HG02943 (cell line): ENCODE data around the gene RBL2.
"Not testable (repeated sequence)": the region's sequence is repeated elsewhere in the genome, so short reads cannot be mapped to it uniquely, and the experiment has no call there.

Experiments used
- ATAC-seq: cut with Tn5 transposase; IDR thresholded peaks from one replicate; pipeline ENCODE4 v1.9.1; 2021; ENCODE audit warnings: mild to moderate bottlenecking, low read depth, moderate library complexity; ENCODE audit not compliant: unreplicated experiment

The RBL2 gene

DNA sequence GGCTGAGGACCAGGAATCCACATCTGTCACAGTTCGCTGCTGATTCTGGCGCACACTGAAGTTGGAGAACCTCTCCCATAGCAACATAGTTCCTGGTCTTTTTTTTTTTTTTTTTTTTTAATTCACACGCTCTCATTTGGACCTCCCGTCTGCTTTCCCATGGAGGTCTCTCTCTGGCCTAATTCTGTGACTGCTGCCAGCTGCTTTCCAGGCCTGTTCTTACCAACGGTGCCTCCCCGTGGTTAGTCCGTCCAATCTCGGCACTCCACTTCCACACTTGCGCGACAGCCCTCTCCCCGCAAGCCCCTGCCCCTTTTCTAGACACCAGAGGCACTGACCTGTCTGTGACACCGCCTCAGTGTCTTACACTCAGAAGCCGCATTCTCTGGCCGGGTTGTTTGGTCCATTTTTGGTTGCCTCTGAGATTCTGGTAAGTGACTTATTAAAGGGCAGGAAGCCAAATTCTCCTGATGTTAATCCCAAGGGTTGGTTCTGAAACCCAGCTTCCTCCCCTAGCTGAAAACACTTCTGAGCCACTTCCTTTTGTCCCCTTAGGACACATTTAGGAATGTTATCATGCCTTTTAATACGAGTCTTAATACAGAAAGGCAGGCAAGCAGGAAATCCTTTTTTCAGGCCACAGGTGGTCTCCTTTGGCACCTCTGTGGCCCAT, 69.9 kb downstream of the RBL2 start:
- no peak for ATAC-seq

DNA sequence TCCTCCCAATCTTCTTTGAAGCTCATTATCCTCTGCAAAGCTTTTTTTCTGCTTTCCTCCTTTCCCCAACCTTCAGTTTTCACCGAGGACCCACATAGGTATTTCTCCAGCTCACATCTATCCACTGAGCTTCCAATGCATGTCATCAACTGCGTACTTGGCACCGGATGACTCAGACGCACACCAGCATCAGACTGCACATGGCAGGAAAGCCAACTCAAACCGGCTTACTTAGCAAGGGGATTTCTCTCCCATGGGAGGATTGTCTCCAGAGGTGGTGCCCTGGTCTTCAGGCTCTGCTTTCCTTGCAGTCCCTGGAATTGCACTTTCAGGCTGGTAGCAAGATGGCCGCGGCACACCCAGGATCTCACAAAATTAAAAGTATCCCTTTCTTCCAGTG, 70.4 kb downstream of the RBL2 start:
- no peak for ATAC-seq

GRCh38 chr16:53506254-53506653, 72.0 kb downstream of the RBL2 start:
- no peak for ATAC-seq

DNA sequence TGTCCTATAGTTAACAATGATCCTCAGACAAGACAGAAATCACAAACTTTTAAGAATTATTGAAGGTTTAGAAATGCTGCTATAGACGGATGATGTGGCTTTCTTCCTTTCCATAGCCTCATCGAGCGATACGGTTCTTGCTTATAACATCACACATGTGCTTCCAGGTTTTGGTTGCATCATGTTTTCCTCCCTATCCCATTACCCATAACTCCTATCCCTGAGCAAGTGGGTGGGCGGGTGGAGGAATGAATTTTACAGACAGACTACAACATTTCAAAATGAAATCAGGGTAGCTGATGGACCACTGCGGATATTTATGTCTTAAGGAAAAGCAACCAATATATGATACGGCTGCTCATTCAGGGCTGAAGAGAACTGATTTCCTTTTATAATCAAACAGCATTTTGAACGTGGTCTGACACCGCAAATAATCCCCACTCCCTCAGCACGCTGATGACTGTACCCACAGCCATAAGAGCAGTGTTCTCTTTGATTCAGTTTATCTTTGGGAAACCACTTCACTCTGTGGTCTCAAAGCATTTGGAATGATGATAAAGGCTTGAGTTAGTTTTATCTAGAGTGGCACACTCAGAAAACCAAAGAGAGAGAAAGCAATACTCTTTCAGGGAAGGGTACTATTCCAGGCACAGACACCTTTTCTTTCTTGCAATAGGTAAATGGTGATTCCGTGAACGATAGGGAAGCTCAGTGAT, 73.4 kb downstream of the RBL2 start:
- no peak for ATAC-seq

DNA sequence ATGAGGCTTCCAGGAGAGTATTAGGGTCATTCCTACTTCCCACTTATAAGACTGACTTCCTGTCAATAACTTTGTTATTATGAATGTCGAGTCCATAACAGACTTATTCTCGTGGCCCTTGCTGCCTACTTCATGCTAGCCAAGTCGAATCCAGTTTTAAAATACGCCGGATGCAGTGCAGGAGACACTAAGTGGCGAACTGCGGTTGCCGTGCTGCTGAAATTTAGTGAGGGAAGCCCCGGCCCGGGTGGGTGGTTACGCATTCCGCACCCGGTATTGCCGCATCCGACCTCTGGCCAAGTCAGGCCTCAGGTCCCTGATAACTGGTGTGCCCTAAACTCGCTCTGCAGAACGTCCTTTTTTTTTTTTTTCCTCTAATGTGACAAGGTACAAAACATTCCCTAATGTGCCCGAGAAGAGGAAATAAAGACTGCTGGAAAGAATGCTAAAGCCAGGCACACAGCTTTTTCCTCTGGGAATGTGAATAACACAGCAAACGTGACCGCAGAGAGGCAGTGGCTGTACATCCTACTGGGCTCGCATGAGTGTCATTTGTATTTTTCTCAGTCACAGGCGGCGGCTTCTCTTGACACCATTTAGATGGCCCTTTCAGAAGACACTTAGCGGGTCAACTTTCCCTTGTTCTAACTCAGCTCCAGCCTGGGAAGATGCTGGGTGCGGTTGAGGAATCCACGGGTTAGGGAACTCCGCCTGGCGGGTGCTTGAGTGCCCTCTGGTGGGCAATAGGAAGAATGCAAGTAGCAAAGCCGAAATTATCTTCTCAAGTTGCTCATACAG, 75.8 kb downstream of the RBL2 start:
- no peak for ATAC-seq

DNA sequence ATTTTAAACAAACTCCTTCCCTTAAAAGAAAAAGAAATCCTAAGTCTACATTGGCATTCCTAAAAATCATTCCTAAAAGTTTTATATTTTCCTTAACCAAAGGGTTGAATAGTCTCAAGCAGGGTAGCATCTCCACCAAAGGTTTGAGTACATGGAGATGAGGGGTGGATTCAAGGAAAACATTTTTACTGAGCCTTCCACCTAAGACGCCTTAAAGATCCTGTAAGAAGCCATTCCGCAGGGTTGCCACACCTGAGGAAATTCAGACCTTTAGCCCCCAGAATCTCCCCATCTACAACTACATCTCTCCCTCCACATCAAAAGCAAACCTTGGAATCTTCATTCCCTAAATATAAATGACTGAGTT, 76.4 kb downstream of the RBL2 start:
- no peak for ATAC-seq

- no peak for ATAC-seq
These were observed 76.8 kb downstream of the RBL2 start for GRCh38 chr16:53511084-53511402.

DNA sequence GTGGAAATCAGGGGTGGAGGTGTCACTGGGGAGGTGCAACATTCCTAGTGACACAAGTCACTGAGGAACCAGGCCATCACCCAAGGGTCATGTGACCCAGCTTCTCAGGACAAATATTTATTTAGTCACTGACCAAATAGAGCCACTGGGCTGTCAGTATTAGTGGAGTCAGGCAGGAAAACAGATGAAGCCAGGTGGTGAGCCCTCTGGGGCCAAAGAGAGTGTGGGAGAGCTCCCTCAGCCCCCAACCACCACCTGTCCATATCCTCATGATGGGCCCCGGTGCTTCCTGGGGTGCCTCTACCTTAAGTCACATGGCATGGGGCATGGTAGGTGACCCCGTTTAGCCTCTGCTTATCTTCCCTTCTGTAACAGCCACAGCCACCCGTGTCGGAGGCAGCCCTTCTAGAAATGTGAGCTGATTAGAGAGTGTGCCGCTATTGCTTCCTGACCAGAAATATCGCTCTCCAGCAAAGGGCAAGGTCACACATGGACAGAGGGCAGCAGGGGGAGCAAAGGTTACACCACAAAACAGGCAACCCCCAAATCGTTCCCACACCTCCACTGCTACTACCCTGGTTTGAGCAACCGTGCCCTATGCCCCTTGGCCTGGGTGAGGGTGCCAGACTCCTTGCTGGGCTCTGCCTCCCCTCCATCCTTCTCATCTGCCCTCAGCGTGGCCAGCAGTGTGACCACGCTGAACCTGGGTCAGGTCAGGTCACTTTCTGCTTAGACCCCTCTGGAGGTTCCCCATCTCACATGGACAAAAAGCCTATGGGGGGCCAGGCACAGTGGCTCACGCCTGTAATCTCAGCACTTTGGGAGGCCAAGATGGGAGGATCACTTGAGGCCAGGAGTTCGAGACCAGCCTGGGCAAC, 77.4 kb downstream of the RBL2 start:
- no peak for ATAC-seq

DNA sequence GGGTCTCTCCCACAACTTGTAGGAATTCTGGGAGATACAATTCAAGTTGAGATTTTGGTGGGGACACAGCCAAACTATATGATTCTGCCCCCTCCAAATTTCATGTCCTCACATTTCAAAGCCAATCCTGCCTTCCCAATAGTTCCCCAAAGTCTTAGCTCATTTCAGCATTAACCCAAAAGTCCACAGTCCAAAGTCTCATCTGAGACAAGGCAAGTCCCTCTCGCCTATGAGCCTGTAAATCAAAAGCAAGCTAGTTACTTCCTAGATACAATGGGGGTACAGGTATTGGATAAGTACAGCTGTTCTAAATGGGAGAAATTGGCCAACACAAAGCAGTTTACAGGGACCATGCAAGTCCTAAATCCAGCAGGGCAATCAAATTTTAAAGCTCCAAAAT, 78.5 kb downstream of the RBL2 start:
- ATAC-seq, result not testable (repeated sequence)

DNA sequence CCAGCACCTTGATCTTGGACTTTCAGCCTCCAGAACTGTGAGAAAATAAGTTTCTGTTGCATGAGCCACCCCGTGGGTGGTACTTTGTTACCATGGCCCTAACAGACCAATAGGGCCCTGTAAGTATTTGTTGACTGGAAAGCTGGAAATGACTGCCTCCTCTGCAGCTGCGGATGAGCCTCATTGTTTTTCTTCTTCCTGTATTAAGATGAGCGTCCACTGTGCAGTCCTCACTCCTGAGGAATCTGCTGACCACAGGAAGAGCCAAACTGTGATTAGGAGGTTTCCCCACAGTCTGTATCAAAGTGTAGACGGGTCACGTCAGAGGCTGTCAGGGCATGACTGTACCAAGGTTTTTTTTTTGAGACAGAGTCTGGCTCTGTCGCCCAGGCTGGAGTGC, 81.0 kb downstream of the RBL2 start:
- ATAC-seq, result no peak

DNA sequence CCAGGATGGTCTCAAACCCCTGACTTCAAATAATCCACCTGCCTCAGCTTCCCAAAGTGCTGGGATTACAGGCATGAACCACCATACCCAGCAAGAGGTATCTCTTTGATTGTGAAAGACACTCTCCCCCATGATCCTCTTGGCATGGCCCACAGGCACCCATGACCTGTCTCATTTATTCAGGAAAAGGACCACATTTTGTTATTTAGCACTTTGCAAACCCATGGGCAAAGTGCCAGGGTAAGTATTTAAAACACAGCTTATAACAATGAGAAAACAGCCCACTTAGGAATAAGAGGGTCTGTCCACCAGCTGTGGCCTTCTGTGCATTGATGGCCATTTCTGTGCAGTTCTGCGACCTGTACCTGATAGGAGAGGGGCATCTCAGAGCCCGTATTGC, 81.5 kb downstream of the RBL2 start:
- no peak for ATAC-seq

GRCh38 chr16:53517851-53518250, 83.6 kb downstream of the RBL2 start:
- no peak for ATAC-seq

- ATAC-seq, result peak; percentile 95
These were observed 84.5 kb downstream of the RBL2 start for GRCh38 chr16:53518550-53519416.

DNA sequence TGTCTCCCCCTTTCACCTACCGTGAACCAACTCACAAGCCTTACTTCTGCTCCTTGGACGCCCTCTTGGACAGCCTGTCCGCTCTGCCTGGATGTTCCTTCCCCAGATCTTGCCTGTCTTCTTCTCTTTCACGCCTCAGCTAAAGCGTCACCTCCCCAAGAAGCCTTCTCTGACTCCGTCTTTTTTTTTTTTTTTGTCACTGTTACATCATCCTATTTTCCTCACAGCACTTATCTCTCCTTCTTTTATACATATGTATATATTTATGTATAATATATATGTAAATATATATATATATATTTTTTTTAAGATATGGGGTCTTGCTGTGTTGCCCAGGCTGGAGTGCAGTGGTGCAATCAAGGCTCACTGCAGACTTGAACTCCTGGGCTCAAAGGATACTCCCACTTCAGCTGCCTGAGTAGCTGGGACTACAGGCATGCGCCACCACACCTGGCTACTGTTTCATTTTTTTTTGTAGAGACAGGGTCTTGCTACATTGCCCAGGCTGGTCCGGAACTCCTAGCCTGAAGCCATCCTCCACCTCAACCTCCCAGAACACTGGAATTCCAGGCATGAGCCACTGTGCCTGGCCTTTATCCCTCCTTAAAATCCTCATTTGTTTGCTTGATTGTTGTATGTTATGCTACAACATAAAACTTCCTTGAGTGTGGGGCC, 85.3 kb downstream of the RBL2 start:
- ATAC-seq, result no peak

DNA sequence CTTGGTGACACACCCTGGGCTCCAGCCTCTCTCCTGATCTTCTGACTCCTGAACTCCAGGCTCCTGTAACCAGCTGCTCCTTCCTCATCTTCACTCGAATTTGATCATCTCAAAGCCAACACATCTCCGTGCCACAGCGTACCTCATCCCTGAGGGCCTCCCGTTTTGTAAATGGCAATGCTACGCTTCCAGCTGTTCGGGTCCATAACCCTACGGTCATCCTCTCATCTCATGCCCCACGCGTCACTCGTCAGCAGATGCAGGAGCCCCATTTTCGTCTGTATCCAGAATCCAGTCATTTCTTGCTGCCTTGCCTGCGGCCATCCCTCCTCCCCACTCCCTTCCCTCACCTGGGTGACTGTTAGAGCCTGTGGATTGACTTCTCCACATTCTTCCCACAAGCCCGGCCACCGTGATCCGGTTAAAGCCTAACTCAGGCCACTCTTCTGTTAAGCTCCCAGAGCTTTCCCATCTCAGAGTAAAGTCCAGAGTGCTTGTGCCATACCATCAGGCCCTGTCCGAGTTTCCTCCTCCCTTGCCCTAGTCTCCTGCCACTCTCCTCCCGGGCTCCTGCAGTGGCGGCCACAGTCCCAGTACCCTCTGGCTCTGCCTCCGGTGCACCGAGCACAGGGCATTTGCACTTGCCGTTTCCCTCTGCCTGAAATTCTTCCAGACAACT, 89.0 kb downstream of the RBL2 start:
- no peak for ATAC-seq

GRCh38 chr16:53523971-53524548, 89.8 kb downstream of the RBL2 start:
- no peak for ATAC-seq

DNA sequence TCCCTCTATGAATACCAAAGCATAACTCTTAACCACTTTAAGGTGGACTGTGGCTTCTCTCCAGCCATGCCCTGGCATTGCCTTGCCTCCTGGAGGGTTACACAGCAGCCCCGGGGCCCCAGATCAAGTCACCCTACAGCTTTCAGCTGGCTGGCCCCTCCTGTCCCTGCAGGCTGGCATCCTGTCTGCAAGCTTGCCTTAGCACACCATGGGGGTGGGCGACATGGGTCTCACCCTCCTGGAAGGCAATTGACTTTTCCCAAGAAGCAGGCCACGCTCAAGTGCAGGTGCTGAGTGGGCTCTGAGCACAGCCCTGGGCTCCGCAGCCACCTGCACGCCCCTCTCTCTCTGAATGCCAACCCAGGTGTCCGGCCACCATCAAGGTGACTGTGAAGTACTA, 94.5 kb downstream of the RBL2 start:
- ATAC-seq, result no peak

GRCh38 chr16:53529513-53529912, 95.2 kb downstream of the RBL2 start:
- no peak for ATAC-seq
